Astrocyte (in vitro differentiated cells and primary cell): ENCODE results near the gene KY. TPM values are rescaled to one million over a fixed set of nuclear protein-coding genes. Genes with fewer than 3 reads are reported as not detected.

Experiments
- DNase-seq: peaks from one replicate; pipeline ENCODE4 v3.0.0-alpha.2; 2010; ENCODE audit warnings: low read depth
- FAIRE-seq: peaks from 2 replicates; lab custom pipeline; 2011; peaks lifted over from hg19 to GRCh38; lab: Jason Lieb, UNC
- H2AFZ ChIP-seq: 2 replicates; pipeline ENCODE4 v1.6.0; 2012; ENCODE audit warnings: low read depth, low read length, inconsistent platforms
- H3K27ac ChIP-seq: 2 replicates; pipeline ENCODE4 v1.5.1; 2011; ENCODE audit warnings: low read depth, low read length, inconsistent platforms
- H3K27me3 ChIP-seq: 2 replicates; pipeline ENCODE4 v1.6.0; 2011; ENCODE audit warnings: low read length, inconsistent platforms; ENCODE audit not compliant: insufficient read depth
- H3K36me3 ChIP-seq: 2 replicates; pipeline ENCODE4 v1.5.1; 2011; ENCODE audit warnings: low read length, inconsistent platforms; ENCODE audit not compliant: insufficient read depth
- H3K4me1 ChIP-seq: 2 replicates; pipeline ENCODE4 v1.5.1; 2011; ENCODE audit warnings: low read length, inconsistent platforms; ENCODE audit not compliant: insufficient read depth
- H3K4me2 ChIP-seq: 2 replicates; pipeline ENCODE4 v1.6.0; 2012; ENCODE audit warnings: low read length, inconsistent platforms
- H3K4me3 ChIP-seq: 2 replicates; pipeline ENCODE4 v1.5.1; 2011; ENCODE audit warnings: low read depth, mild to moderate bottlenecking, low read length, inconsistent platforms; ENCODE audit not compliant: insufficient read depth
- H3K79me2 ChIP-seq: 2 replicates; pipeline ENCODE4 v1.6.0; 2012; ENCODE audit warnings: mild to moderate bottlenecking, low read length, inconsistent platforms; ENCODE audit not compliant: insufficient read depth
- H3K9ac ChIP-seq: 2 replicates; pipeline ENCODE4 v1.6.0; 2012; ENCODE audit warnings: mild to moderate bottlenecking, low read length, inconsistent platforms
- H3K9me3 ChIP-seq: 2 replicates; pipeline ENCODE4 v1.5.1; 2012; ENCODE audit warnings: low read depth, mild to moderate bottlenecking, low read length, inconsistent platforms; ENCODE audit not compliant: insufficient read depth
- H4K20me1 ChIP-seq: 2 replicates; pipeline ENCODE4 v1.6.0; 2012; ENCODE audit warnings: low read length, inconsistent platforms; ENCODE audit not compliant: insufficient read depth
- H3K27ac Mint-ChIP-seq: one replicate; pipeline ENCODE4 v1.8.0; 2021; ENCODE audit warnings: mild to moderate bottlenecking, mixed read lengths; ENCODE audit not compliant: unreplicated experiment
- H3K27me3 Mint-ChIP-seq: one replicate; pipeline ENCODE4 v1.8.0; 2021; ENCODE audit warnings: low read depth, mixed read lengths; ENCODE audit not compliant: unreplicated experiment
- H3K36me3 Mint-ChIP-seq: one replicate; pipeline ENCODE4 v1.8.0; 2021; ENCODE audit warnings: low read depth, mixed read lengths; ENCODE audit not compliant: unreplicated experiment
- H3K4me1 Mint-ChIP-seq: one replicate; pipeline ENCODE4 v1.8.0; 2021; ENCODE audit warnings: low read depth, mixed read lengths; ENCODE audit not compliant: unreplicated experiment
- H3K4me3 Mint-ChIP-seq: one replicate; pipeline ENCODE4 v1.8.0; 2021; ENCODE audit warnings: mild to moderate bottlenecking, moderate library complexity, mixed read lengths; ENCODE audit not compliant: unreplicated experiment
- H3K9me3 Mint-ChIP-seq: one replicate; pipeline ENCODE4 v1.8.0; 2021; ENCODE audit warnings: mild to moderate bottlenecking, mixed read lengths; ENCODE audit not compliant: unreplicated experiment
- CTCF ChIP-seq: IDR thresholded peaks from 2 replicates; pipeline ENCODE4 v1.5.1; 2011; ENCODE audit warnings: low read depth, mild to moderate bottlenecking, inconsistent platforms, low read length, moderate library complexity; ENCODE audit not compliant: insufficient read depth
- EZH2 ChIP-seq: IDR thresholded peaks from 2 replicates; pipeline ENCODE4 v1.6.1; 2012; ENCODE audit warnings: mild to moderate bottlenecking, low read length, inconsistent platforms; ENCODE audit not compliant: insufficient read depth
- total RNA-seq: library from RNA; stranded (reverse); gene quantifications from 2 replicates; pipeline ENCODE4 v1.2.1, GENCODE V29; 2021

The KY gene
- total RNA-seq, 1 donor from 2014 or later = 0.11 TPM

DNA sequence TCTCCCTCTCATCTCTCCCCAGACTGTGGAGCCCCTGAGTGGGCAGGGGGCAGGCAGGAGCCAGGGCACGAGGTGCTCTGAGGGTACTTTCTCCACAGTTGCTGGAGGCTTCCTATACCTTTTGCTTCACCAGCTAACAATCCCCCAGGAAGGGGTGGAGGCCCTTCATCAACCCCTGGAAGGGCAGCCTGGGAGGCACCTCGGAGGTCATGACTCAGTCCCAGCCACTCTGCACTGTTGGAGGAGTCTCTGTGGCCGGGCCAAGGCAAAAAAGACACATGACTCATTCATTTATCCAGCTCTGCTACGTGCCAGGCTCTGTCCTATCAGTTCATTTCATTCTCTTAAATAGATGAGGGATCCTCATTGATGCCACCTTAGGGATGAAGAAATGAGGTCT, 15.6 kb upstream of the KY start:
- peaks cover 4% of the 10 kb centered on the region for H3K9me3 Mint-ChIP-seq
- FAIRE-seq (no peak), DNase-seq (no peak)
- no peak overlapping the region for H3K4me3 Mint-ChIP-seq
- Histone ChIP-seq H3K9ac (no peak overlapping the region), H2AFZ (no peak overlapping the region), H3K36me3 (no peaks in the 10 kb centered on the region), H3K4me2 (no peak overlapping the region), H3K4me1 (peaks cover 3% of the 10 kb centered on the region), H3K27me3 (no peaks in the 10 kb centered on the region), H4K20me1 (no peaks in the 10 kb centered on the region), H3K4me3 (no peak overlapping the region), H3K79me2 (no peaks in the 10 kb centered on the region), H3K9me3 (no peaks in the 10 kb centered on the region), H3K27ac (no peak overlapping the region)
- H3K27me3 Mint-ChIP-seq = peaks cover 11% of the 10 kb centered on the region
- peaks cover 8% of the 10 kb centered on the region for H3K4me1 Mint-ChIP-seq
- H3K27ac Mint-ChIP-seq = no peak overlapping the region
- peaks cover 1% of the 10 kb centered on the region for H3K36me3 Mint-ChIP-seq
- TF ChIP-seq EZH2 = no peak
- TF ChIP-seq CTCF = no peak

- Mint-ChIP-seq H3K27me3 (peaks cover 11% of the 10 kb centered on the region), H3K27ac (no peak overlapping the region), H3K9me3 (peaks cover 8% of the 10 kb centered on the region), H3K4me3 (no peak overlapping the region), H3K4me1 (peaks cover 8% of the 10 kb centered on the region), H3K36me3 (peaks cover 1% of the 10 kb centered on the region)
- TF ChIP-seq EZH2 = no peak
- TF ChIP-seq CTCF = no peak
- Histone ChIP-seq H3K4me2 (no peak overlapping the region), H3K4me1 (peaks cover 3% of the 10 kb centered on the region), H3K27me3 (no peaks in the 10 kb centered on the region), H2AFZ (no peak overlapping the region), H4K20me1 (no peaks in the 10 kb centered on the region), H3K36me3 (no peaks in the 10 kb centered on the region), H3K79me2 (no peaks in the 10 kb centered on the region), H3K9ac (no peak overlapping the region), H3K27ac (no peak overlapping the region), H3K4me3 (no peak overlapping the region), H3K9me3 (no peaks in the 10 kb centered on the region)
- FAIRE-seq (no peak), DNase-seq (no peak)
These were observed 15.2 kb upstream of the KY start for GRCh38 chr3:134666052-134666451.

GRCh38 chr3:134665243-134665642, 14.4 kb upstream of the KY start:
- H3K27ac ChIP-seq = no peak overlapping the region
- no peaks in the 10 kb centered on the region for H3K27me3 ChIP-seq
- H4K20me1 ChIP-seq = no peaks in the 10 kb centered on the region
- TF ChIP-seq EZH2 (no peak), CTCF (no peak)
- H3K36me3 Mint-ChIP-seq = peaks cover 1% of the 10 kb centered on the region
- no peak overlapping the region for H3K9ac ChIP-seq
- H3K4me1 Mint-ChIP-seq = peaks cover 8% of the 10 kb centered on the region
- H3K4me2 ChIP-seq = no peak overlapping the region
- no peaks in the 10 kb centered on the region for H3K79me2 ChIP-seq
- peaks cover 8% of the 10 kb centered on the region for H3K9me3 Mint-ChIP-seq
- no peak overlapping the region for H3K4me3 ChIP-seq
- peaks cover 11% of the 10 kb centered on the region for H3K27me3 Mint-ChIP-seq
- FAIRE-seq (no peak), DNase-seq (no peak)
- no peak overlapping the region for H3K4me3 Mint-ChIP-seq
- H3K36me3 ChIP-seq = no peaks in the 10 kb centered on the region
- peaks cover 3% of the 10 kb centered on the region for H3K4me1 ChIP-seq
- H2AFZ ChIP-seq = no peak overlapping the region
- no peak overlapping the region for H3K27ac Mint-ChIP-seq
- no peaks in the 10 kb centered on the region for H3K9me3 ChIP-seq
